GM19397 (cell line): ENCODE results near the gene RAB7B.
"Not testable (repeated sequence)": the region's sequence is repeated elsewhere in the genome, so short reads cannot be mapped to it uniquely, and the experiment has no call there.

Experiments
- ATAC-seq: cut with Tn5 transposase; IDR thresholded peaks from one replicate; pipeline ENCODE4 v1.9.1; 2021; ENCODE audit warnings: mild to moderate bottlenecking, moderate library complexity; ENCODE audit not compliant: unreplicated experiment

RAB7B gene

GRCh38 chr1:205998457-205999241 lies 4.5 kb downstream of the RAB7B start:
- no peak for ATAC-seq

- ATAC-seq: not testable (repeated sequence)
Observed at GRCh38 chr1:205996641-205997040, 6.6 kb downstream of the RAB7B start.

- ATAC-seq: no peak
Observed at GRCh38 chr1:205994346-205994745, 8.8 kb downstream of the RAB7B start.

GRCh38 chr1:205993068-205993467 lies 10.1 kb downstream of the RAB7B start:
- ATAC-seq: no peak

GRCh38 chr1:205992218-205992882 lies 10.8 kb downstream of the RAB7B start:
- no peak for ATAC-seq

- no peak for ATAC-seq
Observed at GRCh38 chr1:205991237-205991636, 12.0 kb downstream of the RAB7B start.

- no peak for ATAC-seq
Observed at GRCh38 chr1:205990226-205990625, 13.0 kb downstream of the RAB7B start.

- no peak for ATAC-seq
Observed at GRCh38 chr1:205989786-205990185, 13.4 kb downstream of the RAB7B start.

GRCh38 chr1:205988585-205988995 lies 14.6 kb downstream of the RAB7B start:
- ATAC-seq: no peak

- no peak for ATAC-seq
Observed at GRCh38 chr1:205986861-205987260, 16.3 kb downstream of the RAB7B start.

GRCh38 chr1:205986292-205986691 lies 16.9 kb downstream of the RAB7B start:
- no peak for ATAC-seq

- ATAC-seq: no peak
Observed at GRCh38 chr1:205985330-205986005, 17.7 kb downstream of the RAB7B start.

GRCh38 chr1:205983925-205984725 lies 19.1 kb downstream of the RAB7B start:
- ATAC-seq: no peak

- ATAC-seq: no peak
Observed at GRCh38 chr1:205981257-205981656, 21.9 kb downstream of the RAB7B start.

GRCh38 chr1:205980237-205980870 lies 22.8 kb downstream of the RAB7B start:
- ATAC-seq: no peak

GRCh38 chr1:205979301-205979700 lies 23.9 kb downstream of the RAB7B start:
- no peak for ATAC-seq

- ATAC-seq: no peak
Observed at GRCh38 chr1:205978676-205979075, 24.5 kb downstream of the RAB7B start.

GRCh38 chr1:205977402-205978014 lies 25.7 kb downstream of the RAB7B start:
- no peak for ATAC-seq

GRCh38 chr1:205976708-205977401 lies 26.3 kb downstream of the RAB7B start:
- no peak for ATAC-seq

- ATAC-seq: no peak
Observed at GRCh38 chr1:205976036-205976435, 27.2 kb downstream of the RAB7B start.
